GM23338 (cell line): ENCODE results near the gene GNPDA1. TPM values are rescaled to one million over a fixed set of nuclear protein-coding genes. Genes with fewer than 3 reads are reported as not detected.

Source experiments
- ATAC-seq: fragments of 200-7000 bp; cut with Tn5 transposase; 3 replicates; pipeline ENCODE4 v1.9.1; 2020
- DNase-seq: peaks from one replicate; pipeline ENCODE4 v3.0.0-alpha.2; 2015; ENCODE audit warnings: low spot score
- H2AFZ ChIP-seq: fragments of 200-600 bp; sonication (generic); 2 replicates; pipeline ENCODE4 v1.8.0; 2016; ENCODE audit warnings: antibody characterized with exemption, mild to moderate bottlenecking, moderate library complexity
- H3F3A ChIP-seq: fragments of 200-600 bp; sonication (generic); replicated peaks from 2 replicates; pipeline ENCODE4 v1.8.0; 2017; ENCODE audit warnings: antibody characterized with exemption, mixed run types, low read depth
- H3K27ac ChIP-seq: fragments of 200-600 bp; sonication (generic); 2 replicates; pipeline ENCODE4 v1.6.1; 2016; ENCODE audit warnings: low read depth
- H3K27me3 ChIP-seq: fragments of 200-600 bp; sonication (generic); 2 replicates; pipeline ENCODE4 v1.8.0; 2016; ENCODE audit warnings: mild to moderate bottlenecking, mixed run types, moderate library complexity; ENCODE audit not compliant: insufficient read depth
- H3K36me3 ChIP-seq: fragments of 200-600 bp; sonication (generic); 2 replicates; pipeline ENCODE4 v1.8.0; 2016; ENCODE audit warnings: mild to moderate bottlenecking; ENCODE audit not compliant: insufficient read depth
- H3K4me1 ChIP-seq: fragments of 200-600 bp; sonication (generic); 2 replicates; pipeline ENCODE4 v1.8.0; 2016; ENCODE audit warnings: mild to moderate bottlenecking, moderate library complexity; ENCODE audit not compliant: insufficient read depth
- H3K4me2 ChIP-seq: fragments of 200-600 bp; sonication (generic); 2 replicates; pipeline ENCODE4 v1.7.1; 2017; ENCODE audit warnings: mixed run types
- H3K4me3 ChIP-seq: fragments of 200-600 bp; sonication (generic); 2 replicates; pipeline ENCODE4 v1.6.1; 2016; ENCODE audit warnings: mixed run types
- H3K79me2 ChIP-seq: fragments of 200-600 bp; sonication (generic); replicated peaks from 2 replicates; pipeline ENCODE4 v1.8.0; 2017; ENCODE audit warnings: mild to moderate bottlenecking; ENCODE audit not compliant: insufficient read depth
- H3K9me2 ChIP-seq: fragments of 200-600 bp; sonication (generic); 2 replicates; pipeline ENCODE4 v1.8.0; 2017; ENCODE audit not compliant: insufficient read depth
- H4K20me1 ChIP-seq: fragments of 200-600 bp; sonication (generic); replicated peaks from 2 replicates; pipeline ENCODE4 v1.8.0; 2017; ENCODE audit warnings: mild to moderate bottlenecking; ENCODE audit not compliant: insufficient read depth
- H3K27ac Mint-ChIP-seq: 2 replicates; pipeline ENCODE4 v1.8.0; 2020; ENCODE audit warnings: inconsistent platforms, mild to moderate bottlenecking, moderate library complexity, mixed read lengths
- H3K27me3 Mint-ChIP-seq: 3 replicates; pipeline ENCODE4 v1.8.0; 2022; ENCODE audit warnings: low read depth, mild to moderate bottlenecking, moderate library complexity, mixed read lengths, inconsistent platforms; ENCODE audit not compliant: insufficient read depth, poor library complexity
- H3K36me3 Mint-ChIP-seq: 3 replicates; pipeline ENCODE4 v1.8.0; 2021; ENCODE audit warnings: low read depth, mild to moderate bottlenecking, inconsistent platforms, moderate library complexity, mixed read lengths
- H3K4me1 Mint-ChIP-seq: 3 replicates; pipeline ENCODE4 v1.8.0; 2020; ENCODE audit warnings: mild to moderate bottlenecking, inconsistent platforms, mixed read lengths
- H3K4me3 Mint-ChIP-seq: 3 replicates; pipeline ENCODE4 v1.8.0; 2021; ENCODE audit warnings: moderate library complexity, mild to moderate bottlenecking, inconsistent platforms, mixed read lengths
- H3K9me3 Mint-ChIP-seq: 3 replicates; pipeline ENCODE4 v1.8.0; 2020; ENCODE audit warnings: moderate library complexity, mild to moderate bottlenecking, inconsistent platforms, mixed read lengths
- CREB1 ChIP-seq: fragments of 250-450 bp; sonication (Bioruptor Pico); IDR thresholded peaks from 2 replicates; pipeline ENCODE4 v1.5.0; 2020; ENCODE audit warnings: low read depth, mild to moderate bottlenecking, moderate library complexity
- CTCF ChIP-seq, 2 experiments: fragments of 200-600 bp in 1 of 2; sonication (generic) in 1 of 2; conservative IDR thresholded peaks; 2 replicates each; pipeline versions ENCODE4 v1.5.1 to v1.6.1; 2016 to 2017; ENCODE audit warnings: antibody characterized with exemption in 2 of 2, low read depth in 2 of 2, mild to moderate bottlenecking in 2 of 2, moderate library complexity in 1 of 2
- ETS1 ChIP-seq: IDR thresholded peaks from 2 replicates; pipeline ENCODE4 v1.6.1; 2016; ENCODE audit warnings: antibody characterized with exemption
- EZH2 ChIP-seq: fragments of 200-600 bp; sonication (generic); IDR thresholded peaks from one replicate; pipeline ENCODE4 v1.8.0; 2017; ENCODE audit warnings: antibody characterized with exemption, mild to moderate bottlenecking, low read depth; ENCODE audit not compliant: unreplicated experiment
- EZH2phosphoT487 ChIP-seq: fragments of 200-600 bp; sonication (generic); IDR thresholded peaks from one replicate; pipeline ENCODE4 v1.8.1; 2018; ENCODE audit warnings: antibody characterized with exemption; ENCODE audit not compliant: unreplicated experiment
- JUNB ChIP-seq: IDR thresholded peaks from one replicate; pipeline ENCODE4 v1.6.1; 2016; ENCODE audit warnings: antibody characterized with exemption; ENCODE audit not compliant: unreplicated experiment
- NANOG ChIP-seq: IDR thresholded peaks from 2 replicates; pipeline ENCODE4 v1.6.1; 2016; ENCODE audit warnings: antibody characterized with exemption, borderline replicate concordance
- POLR2AphosphoS5 ChIP-seq: IDR thresholded peaks from 2 replicates; pipeline ENCODE4 v1.6.1; 2016; ENCODE audit warnings: antibody characterized with exemption, low read depth
- REST ChIP-seq: IDR thresholded peaks from one replicate; pipeline ENCODE4 v1.6.1; 2018; ENCODE audit warnings: antibody characterized with exemption; ENCODE audit not compliant: unreplicated experiment
- STAT1 ChIP-seq: IDR thresholded peaks from one replicate; pipeline ENCODE4 v1.6.1; 2016; ENCODE audit warnings: antibody characterized with exemption; ENCODE audit not compliant: unreplicated experiment
- ZNF114 ChIP-seq: fragments of 250-450 bp; sonication (Bioruptor Pico); IDR thresholded peaks from 2 replicates; pipeline ENCODE4 v1.5.0; 2020; ENCODE audit warnings: mild to moderate bottlenecking, moderate library complexity
- ZNF331 ChIP-seq: fragments of 250-450 bp; sonication (Bioruptor Pico); IDR thresholded peaks from 2 replicates; pipeline ENCODE4 v1.5.0; 2020; ENCODE audit warnings: low read depth, mild to moderate bottlenecking, moderate library complexity
- ZNF462 ChIP-seq: fragments of 250-450 bp; sonication (Bioruptor Pico); IDR thresholded peaks from 2 replicates; pipeline ENCODE4 v1.5.0; 2020; ENCODE audit warnings: mild to moderate bottlenecking, moderate library complexity
- polyA plus RNA-seq: library from polyadenylated mRNA; unstranded; fragments of >200 nt; fragmentation: Nextera tagmentation; extraction: Ambion mirVana; gene quantifications from 2 replicates; pipeline ENCODE4 v1.2.1, GENCODE V29; 2016
- total RNA-seq: library from RNA; depleted of rRNA; stranded (reverse); fragments of >200 nt; shearing (Covaris generic); gene quantifications from 2 replicates; pipeline ENCODE4 v1.2.3, GENCODE V29; 2014

Gene GNPDA1
- total and polyA plus RNA-seq, 2 experiments from 2014 or later = 47.6 to 117 TPM

GRCh38 chr5:142023836-142024235 lies 11.0 kb upstream of the GNPDA1 start:
- Mint-ChIP-seq H3K4me3 (peak overlapping the region; percentile 82; the same call in 2 of the 3 replicates), H3K36me3 (peaks cover 5% of the 10 kb centered on the region; the same call in 2 of the 3 replicates), H3K27me3 (peaks cover 5% of the 10 kb centered on the region), H3K27ac (no peak overlapping the region), H3K9me3 (peaks cover 13% of the 10 kb centered on the region; the same call in 2 of the 3 replicates), H3K4me1 (peaks cover 6% of the 10 kb centered on the region; the same call in 2 of the 3 replicates)
- H3K4me2 ChIP-seq = peak overlapping the region; percentile 72
- no peaks in the 10 kb centered on the region for H4K20me1 ChIP-seq
- H3K4me1 ChIP-seq = no peaks in the 10 kb centered on the region
- H3K4me3 ChIP-seq = peak overlapping the region; percentile 52
- no peaks in the 10 kb centered on the region for H3K9me2 ChIP-seq
- H3F3A ChIP-seq = peaks cover 3% of the 10 kb centered on the region; the same call in 1 of the 2 replicates
- no peaks in the 10 kb centered on the region for H3K27me3 ChIP-seq
- no peak overlapping the region for H2AFZ ChIP-seq
- no peak for TF ChIP-seq POLR2AphosphoS5
- TF ChIP-seq STAT1 = no peak
- TF ChIP-seq EZH2phosphoT487 = no peak
- TF ChIP-seq ETS1 = no peak
- no peak for TF ChIP-seq EZH2
- no peak for TF ChIP-seq CREB1 (CRISPR knock-in tag)
- TF ChIP-seq NANOG = no peak
- no peak for TF ChIP-seq CTCF (conservative IDR thresholded peaks at IDR 0.05; ENCODE audit: low read depth in 2 of 2)
- no peak for TF ChIP-seq ZNF331 (CRISPR knock-in tag)
- TF ChIP-seq ZNF462 (CRISPR knock-in tag) = no peak
- no peak for TF ChIP-seq JUNB
- no peak for TF ChIP-seq ZNF114
- no peak for TF ChIP-seq REST
- no peaks in the 10 kb centered on the region for H3K79me2 ChIP-seq
- no peak overlapping the region for H3K27ac ChIP-seq
- H3K36me3 ChIP-seq = no peaks in the 10 kb centered on the region
- no peak for ATAC-seq
- no peak for DNase-seq
